Measurements from ENCODE around the gene FNTB.

- no peak for TF ChIP-seq FOSL1 (IDR thresholded peaks at IDR 0.05; ENCODE audit: low read depth)
- no peak for TF ChIP-seq CTCF (IDR thresholded peaks at IDR 0.05 in 2 of 3, conservative IDR thresholded peaks at IDR 0.05 in 1 of 3; ENCODE audit: borderline replicate concordance in 1 of 3, insufficient read depth in 1 of 3, low read depth in 2 of 3, low read length in 2 of 3)
- TF ChIP-seq JUND (IDR thresholded peaks at IDR 0.05) = no peak
- no peak for TF ChIP-seq POLR2A (IDR thresholded peaks at IDR 0.05; ENCODE audit: borderline replicate concordance, extremely low read depth, insufficient read depth, insufficient read length)
- TF ChIP-seq ATF3 (IDR thresholded peaks at IDR 0.05) = no peak
- no peak for TF ChIP-seq POLR2AphosphoS5 (IDR thresholded peaks at IDR 0.05; ENCODE audit: low read depth, low read length)
- TF ChIP-seq SRF (IDR thresholded peaks at IDR 0.05; ENCODE audit: low read depth) = no peak
- TF ChIP-seq REST (IDR thresholded peaks at IDR 0.05; ENCODE audit: low read depth) = no peak
- TF ChIP-seq TCF7L2 (IDR thresholded peaks at IDR 0.05; ENCODE audit: borderline replicate concordance, extremely low read depth, insufficient read depth, insufficient read length) = no peak
- TF ChIP-seq RAD21 (IDR thresholded peaks at IDR 0.05; ENCODE audit: low read depth) = no peak
- no peak for TF ChIP-seq EGR1 (IDR thresholded peaks at IDR 0.05; ENCODE audit: low read depth)
- no peak for TF ChIP-seq SP1 (IDR thresholded peaks at IDR 0.05; ENCODE audit: low read depth)
- no peak for TF ChIP-seq EZH2 (IDR thresholded peaks at IDR 0.05)
These were observed 90.6 kb downstream of the FNTB start for GRCh38 chr14:65077318-65077717.
